ENCODE results near the gene PPP2R1A.
A peak's percentile ranks its signal among the peaks of the same experiment; 100 is the strongest.

Gene PPP2R1A

GRCh38 chr19:52190487-52191293, 838 bp downstream of the PPP2R1A start:
- Histone ChIP-seq H3K27ac (peak overlapping the region; percentile 89 to 98), H3K4me3 (peak overlapping the region; percentile 74)
- TF ChIP-seq, protein P1, sequence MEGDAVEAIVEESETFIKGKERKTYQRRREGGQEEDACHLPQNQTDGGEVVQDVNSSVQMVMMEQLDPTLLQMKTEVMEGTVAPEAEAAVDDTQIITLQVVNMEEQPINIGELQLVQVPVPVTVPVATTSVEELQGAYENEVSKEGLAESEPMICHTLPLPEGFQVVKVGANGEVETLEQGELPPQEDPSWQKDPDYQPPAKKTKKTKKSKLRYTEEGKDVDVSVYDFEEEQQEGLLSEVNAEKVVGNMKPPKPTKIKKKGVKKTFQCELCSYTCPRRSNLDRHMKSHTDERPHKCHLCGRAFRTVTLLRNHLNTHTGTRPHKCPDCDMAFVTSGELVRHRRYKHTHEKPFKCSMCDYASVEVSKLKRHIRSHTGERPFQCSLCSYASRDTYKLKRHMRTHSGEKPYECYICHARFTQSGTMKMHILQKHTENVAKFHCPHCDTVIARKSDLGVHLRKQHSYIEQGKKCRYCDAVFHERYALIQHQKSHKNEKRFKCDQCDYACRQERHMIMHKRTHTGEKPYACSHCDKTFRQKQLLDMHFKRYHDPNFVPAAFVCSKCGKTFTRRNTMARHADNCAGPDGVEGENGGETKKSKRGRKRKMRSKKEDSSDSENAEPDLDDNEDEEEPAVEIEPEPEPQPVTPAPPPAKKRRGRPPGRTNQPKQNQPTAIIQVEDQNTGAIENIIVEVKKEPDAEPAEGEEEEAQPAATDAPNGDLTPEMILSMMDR (IDR thresholded peaks at IDR 0.05): no peak
- DNase-seq (ENCODE audit: low spot score): no peak

GRCh38 chr19:52191389-52191788, 1.5 kb downstream of the PPP2R1A start:
- TF ChIP-seq, protein P1 (IDR thresholded peaks at IDR 0.05): no peak
- peak overlapping the region; percentile 89 to 98 for H3K27ac ChIP-seq
- peak overlapping the region; percentile 74 for H3K4me3 ChIP-seq
- no peak for DNase-seq (ENCODE audit: low spot score)

GRCh38 chr19:52191951-52192350, 2.1 kb downstream of the PPP2R1A start:
- TF ChIP-seq, protein P1 (IDR thresholded peaks at IDR 0.05): no peak
- H3K27ac ChIP-seq: no peak overlapping the region

GRCh38 chr19:52196256-52196967, 6.6 kb downstream of the PPP2R1A start:
- TF ChIP-seq, protein P1 (IDR thresholded peaks at IDR 0.05): no peak
- DNase-seq (ENCODE audit: low spot score): no peak
- H3K27ac ChIP-seq: no peak overlapping the region
- H3K4me3 ChIP-seq: no peak overlapping the region

More at GRCh38 chr19:52191951-52192350, 2.1 kb downstream of the PPP2R1A start:
- no peak for DNase-seq (ENCODE audit: low spot score)
- H3K4me3 ChIP-seq: peak overlapping the region; percentile 74

DNA sequence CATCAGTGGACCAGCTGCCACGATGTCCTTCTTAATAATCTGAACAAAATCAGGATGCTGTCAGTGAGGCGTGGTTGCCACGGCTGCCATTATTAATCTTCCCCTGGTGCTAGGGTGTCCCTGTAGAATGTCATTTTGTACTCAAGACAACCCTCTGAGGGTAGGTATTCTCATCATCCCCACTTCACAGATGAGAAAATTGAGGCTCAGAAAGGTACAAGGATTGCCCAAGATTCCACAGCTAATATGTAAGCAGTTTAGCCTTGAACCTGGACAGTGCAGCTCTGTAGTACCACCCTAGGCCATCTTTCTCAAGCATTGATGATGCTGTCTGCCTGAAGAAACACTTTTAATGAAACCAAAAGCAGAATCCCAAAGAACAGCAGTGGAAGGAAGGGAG, 8.1 kb downstream of the PPP2R1A start:
- H3K4me3 ChIP-seq: no peak overlapping the region
- no peak for DNase-seq (ENCODE audit: low spot score)
- no peak overlapping the region for H3K27ac ChIP-seq
- TF ChIP-seq, protein P1 (IDR thresholded peaks at IDR 0.05): no peak

DNA sequence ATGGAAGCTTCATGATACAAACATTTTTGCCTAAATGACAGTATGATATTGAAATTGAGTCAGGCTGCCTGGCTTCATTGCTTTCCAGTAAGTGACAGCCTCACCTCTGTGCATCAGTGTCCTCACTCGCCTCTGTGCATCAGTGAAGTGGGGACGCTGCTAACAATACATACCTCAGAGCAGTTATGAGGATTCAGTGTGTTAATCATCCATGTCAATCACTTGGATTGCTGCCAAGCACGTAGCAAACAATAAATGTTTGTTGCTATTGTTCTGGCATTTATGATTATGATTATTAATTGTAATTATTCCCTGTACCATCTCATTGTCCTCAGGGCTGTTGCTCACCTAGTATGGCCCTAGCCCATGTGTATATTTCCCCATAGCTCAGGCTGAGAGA, 8.8 kb downstream of the PPP2R1A start:
- H3K4me3 ChIP-seq: no peak overlapping the region
- TF ChIP-seq, protein P1 (IDR thresholded peaks at IDR 0.05): no peak
- DNase-seq (ENCODE audit: low spot score): no peak
- peak overlapping the region in 1 of 2 donors; percentile 35 for H3K27ac ChIP-seq

All from coronary artery (tissue), 2 donors.